ENCODE data around the gene MOCS3. TPM values are rescaled to one million over a fixed set of nuclear protein-coding genes. Genes with fewer than 3 reads are reported as not detected.

MOCS3 gene
- total RNA-seq, 1 experiment from 2014 or later: 13.4 TPM

- H3K4me2 ChIP-seq (ENCODE audit: low read length): peak overlapping the region; percentile 80
- no peaks in the 10 kb centered on the region for H3K9me2 ChIP-seq (replicated peaks; ENCODE audit: low read length)
- H3K36me3 ChIP-seq (ENCODE audit: low read depth, low read length): no peaks in the 10 kb centered on the region
- no peaks in the 10 kb centered on the region for H3K9me3 ChIP-seq (ENCODE audit: low read length)
- H3K4me1 ChIP-seq (ENCODE audit: insufficient read depth, low read length): peaks cover 40% of the 10 kb centered on the region
- peak overlapping the region; percentile 87 for H3K27ac ChIP-seq (ENCODE audit: low read length)
- ATAC-seq: peak; percentile 80
- peak overlapping the region; percentile 2; the same call in 1 of the 2 replicates for H3K4me3 ChIP-seq (ENCODE audit: low read length)
- intact Hi-C loops (cut with micrococcal nuclease): loop anchor here (1.0 to 10.0 kb wide), 6 partner anchors 345 to 1002 kb away; no protein-coding TSS in a partner anchor
- no peaks in the 10 kb centered on the region for H3K27me3 ChIP-seq (ENCODE audit: low read length)
- ChIA-PET CTCF (interaction anchor here (0.6 to 2.5 kb wide), 6 partner anchors 8 to 1052 kb away, joined by 3 to 7 read pairs (median 5); partner anchors contain the start of genes BCAS4, DPM1 and MOCS3), POLR2A (ENCODE audit: unreplicated experiment) (interaction anchor here (0.5 to 0.8 kb wide), 4 partner anchors 24 to 579 kb away, joined by 3 to 13 read pairs (median 3); partner anchors contain the start of genes DPM1 and MOCS3)
- H3K79me2 ChIP-seq (ENCODE audit: low read length): no peaks in the 10 kb centered on the region
- BruUV-seq (replicated peaks): no TSS peak
- no peak for TF ChIP-seq CTCF (conservative IDR thresholded peaks at IDR 0.05; ENCODE audit: low read depth, low read length)
- no peak for TF ChIP-seq EZH2 (IDR thresholded peaks at IDR 0.05; ENCODE audit: low read length, unreplicated experiment)
- no peak for TF ChIP-seq EZH2phosphoT487 (IDR thresholded peaks at IDR 0.05; ENCODE audit: borderline replicate concordance, low read length)
- H4K20me1 ChIP-seq (ENCODE audit: low read length): no peaks in the 10 kb centered on the region
- no peaks in the 10 kb centered on the region for H3F3A ChIP-seq (ENCODE audit: low read length, unreplicated experiment)
- H3K9ac ChIP-seq (ENCODE audit: low read length): peak overlapping the region; percentile 81
- H2AFZ ChIP-seq (ENCODE audit: low read length): no peak overlapping the region
- DNase-seq: peak; percentile 100
Measured at GRCh38 chr20:50982363-50982762, 23.7 kb downstream of the MOCS3 start.

DNA sequence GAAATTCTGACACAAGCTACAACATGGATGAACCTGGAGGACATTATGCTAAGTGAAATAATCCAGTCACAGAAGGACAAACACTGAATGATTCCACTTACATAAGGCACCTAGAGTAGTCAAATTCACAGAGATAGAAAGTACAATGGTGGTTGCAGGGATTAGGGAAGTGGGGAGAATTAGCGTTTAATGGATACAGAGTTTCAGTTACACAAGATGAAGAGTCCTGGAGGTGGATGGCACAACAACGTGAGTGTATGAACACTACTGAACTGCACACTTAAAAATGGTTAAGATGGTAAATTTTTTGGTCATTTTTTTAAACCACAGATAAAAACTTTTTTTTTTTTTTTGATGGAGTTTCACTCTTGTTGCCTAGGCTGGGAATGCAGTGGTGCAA lies 24.7 kb downstream of the MOCS3 start:
- no peak for ATAC-seq
- H3K9me3 ChIP-seq (ENCODE audit: low read length): no peaks in the 10 kb centered on the region
- peak overlapping the region; percentile 76 for H3K27ac ChIP-seq (ENCODE audit: low read length)
- ChIA-PET POLR2A (ENCODE audit: unreplicated experiment) (no interaction called here), CTCF (no interaction called here)
- H3K27me3 ChIP-seq (ENCODE audit: low read length): no peaks in the 10 kb centered on the region
- H3K4me1 ChIP-seq (ENCODE audit: insufficient read depth, low read length): peaks cover 43% of the 10 kb centered on the region
- H3K9me2 ChIP-seq (replicated peaks; ENCODE audit: low read length): no peaks in the 10 kb centered on the region
- BruUV-seq (replicated peaks): no TSS peak
- H3K4me3 ChIP-seq (ENCODE audit: low read length): no peak overlapping the region
- peak overlapping the region; percentile 58 for H3K9ac ChIP-seq (ENCODE audit: low read length)
- no peak overlapping the region for H2AFZ ChIP-seq (ENCODE audit: low read length)
- intact Hi-C loops (cut with micrococcal nuclease): loop anchor here (5.0 to 10.0 kb wide), 5 partner anchors 401 to 1001 kb away; no protein-coding TSS in a partner anchor
- no peaks in the 10 kb centered on the region for H4K20me1 ChIP-seq (ENCODE audit: low read length)
- H3K36me3 ChIP-seq (ENCODE audit: low read depth, low read length): no peaks in the 10 kb centered on the region
- H3K79me2 ChIP-seq (ENCODE audit: low read length): no peaks in the 10 kb centered on the region
- H3F3A ChIP-seq (ENCODE audit: low read length, unreplicated experiment): no peaks in the 10 kb centered on the region
- DNase-seq: no peak
- TF ChIP-seq CTCF (conservative IDR thresholded peaks at IDR 0.05; ENCODE audit: low read depth, low read length) (no peak), EZH2phosphoT487 (IDR thresholded peaks at IDR 0.05; ENCODE audit: borderline replicate concordance, low read length) (no peak), EZH2 (IDR thresholded peaks at IDR 0.05; ENCODE audit: low read length, unreplicated experiment) (no peak)
- H3K4me2 ChIP-seq (ENCODE audit: low read length): no peak overlapping the region
